ENCODE results near the gene PFKL.

GRCh38 chr21:44375761-44376241, 75.9 kb downstream of the PFKL start:
- TF ChIP-seq ZNF331 (CRISPR knock-in tag; IDR thresholded peaks at IDR 0.05; ENCODE audit: low read depth) = no peak
- TF ChIP-seq CTCF (conservative IDR thresholded peaks at IDR 0.05; ENCODE audit: low read depth in 2 of 2) = no peak
- TF ChIP-seq REST (IDR thresholded peaks at IDR 0.05; ENCODE audit: unreplicated experiment) = no peak
- no peak for TF ChIP-seq POLR2AphosphoS5 (IDR thresholded peaks at IDR 0.05; ENCODE audit: low read depth)
- TF ChIP-seq JUNB (IDR thresholded peaks at IDR 0.05; ENCODE audit: unreplicated experiment) = no peak
- TF ChIP-seq CREB1 (CRISPR knock-in tag; IDR thresholded peaks at IDR 0.05; ENCODE audit: low read depth) = no peak
- no peak for TF ChIP-seq EZH2phosphoT487 (IDR thresholded peaks at IDR 0.05; ENCODE audit: unreplicated experiment)
- no peak for TF ChIP-seq EZH2 (IDR thresholded peaks at IDR 0.05; ENCODE audit: low read depth, unreplicated experiment)
- no peak for TF ChIP-seq ZNF114 (CRISPR knock-in tag; IDR thresholded peaks at IDR 0.05)
- TF ChIP-seq ZNF462 (CRISPR knock-in tag; IDR thresholded peaks at IDR 0.05) = no peak
- TF ChIP-seq ETS1 (IDR thresholded peaks at IDR 0.05) = no peak
- no peak for TF ChIP-seq STAT1 (IDR thresholded peaks at IDR 0.05; ENCODE audit: unreplicated experiment)
- no peak for TF ChIP-seq NANOG (IDR thresholded peaks at IDR 0.05; ENCODE audit: borderline replicate concordance)
